HepG2 (cell line): ENCODE results near the gene VPS37B. TPM values are rescaled to one million over a fixed set of nuclear protein-coding genes. Genes with fewer than 3 reads are reported as not detected.

ENCODE experiments used
- CBFB ChIP-seq: sonication (generic); formaldehyde crosslinking; IDR thresholded peaks from 2 replicates; pipeline ENCODE4 v1.4.0; 2020; ENCODE audit warnings: missing genetic modification reagents
- CEBPG ChIP-seq: IDR thresholded peaks from 2 replicates; pipeline ENCODE4 v1.6.1; 2016
- DPF2 ChIP-seq: sonication (generic); formaldehyde crosslinking; IDR thresholded peaks from 2 replicates; pipeline ENCODE4 v1.4.0; 2020; ENCODE audit warnings: mild to moderate bottlenecking, low read depth, missing genetic modification reagents, borderline replicate concordance
- EED ChIP-seq: sonication (generic); formaldehyde crosslinking; IDR thresholded peaks from 2 replicates; pipeline ENCODE4 v1.5.0; 2020; ENCODE audit warnings: mild to moderate bottlenecking, missing genetic modification reagents
- ETV5 ChIP-seq: IDR thresholded peaks from 2 replicates; pipeline ENCODE4 v1.6.1; 2018; ENCODE audit warnings: missing biosample characterization, missing genetic modification reagents, inconsistent platforms, borderline replicate concordance
- KMT2B ChIP-seq: IDR thresholded peaks from 2 replicates; pipeline ENCODE4 v1.6.1; 2016; ENCODE audit warnings: missing genetic modification reagents, missing compliant biosample characterization
- PAF1 ChIP-seq: IDR thresholded peaks from 2 replicates; pipeline ENCODE4 v1.6.1; 2016; ENCODE audit warnings: missing genetic modification reagents, missing compliant biosample characterization
- PITX1 ChIP-seq: sonication (generic); formaldehyde crosslinking; IDR thresholded peaks from 2 replicates; pipeline ENCODE4 v1.5.1; 2020; ENCODE audit warnings: mild to moderate bottlenecking, missing genetic modification reagents
- PRMT3 ChIP-seq: sonication (generic); formaldehyde crosslinking; IDR thresholded peaks from 2 replicates; pipeline ENCODE4 v1.8.1; 2022; ENCODE audit warnings: low read depth, mild to moderate bottlenecking, moderate library complexity, missing genetic modification reagents, borderline replicate concordance
- PRPF4 ChIP-seq: fragments of 200-400 bp; formaldehyde crosslinking; IDR thresholded peaks from 2 replicates; pipeline ENCODE4 v1.6.1; 2016; ENCODE audit warnings: low read length, low read depth; ENCODE audit not compliant: poor library complexity, severe bottlenecking
- ZBTB3 ChIP-seq: sonication (generic); formaldehyde crosslinking; IDR thresholded peaks from 2 replicates; pipeline ENCODE4 v1.4.0; 2020; ENCODE audit warnings: low read depth, mild to moderate bottlenecking, moderate library complexity, missing genetic modification reagents, borderline replicate concordance
- ZIK1 ChIP-seq: sonication (generic); formaldehyde crosslinking; IDR thresholded peaks from 2 replicates; pipeline ENCODE4 v1.5.0; 2020; ENCODE audit warnings: mild to moderate bottlenecking, low read depth, missing genetic modification reagents, borderline replicate concordance
- ZKSCAN1 ChIP-seq: fragments of 150-350 bp; IDR thresholded peaks from 2 replicates; pipeline ENCODE4 v1.6.1; 2014; ENCODE audit warnings: low read length
- ZNF143 ChIP-seq: sonication (generic); formaldehyde crosslinking; IDR thresholded peaks from 2 replicates; pipeline ENCODE4 v1.4.0; 2020; ENCODE audit warnings: missing genetic modification reagents
- ZNF333 ChIP-seq: sonication (generic); formaldehyde crosslinking; IDR thresholded peaks from 2 replicates; pipeline ENCODE4 v1.4.0; 2020; ENCODE audit warnings: mild to moderate bottlenecking, missing genetic modification reagents, borderline replicate concordance
- ZNF570 ChIP-seq: sonication (generic); formaldehyde crosslinking; IDR thresholded peaks from 2 replicates; pipeline ENCODE4 v1.4.0; 2020; ENCODE audit warnings: mild to moderate bottlenecking, missing genetic modification reagents, borderline replicate concordance
- ZNF841 ChIP-seq: sonication (generic); formaldehyde crosslinking; IDR thresholded peaks from 2 replicates; pipeline ENCODE4 v1.8.1; 2023; ENCODE audit warnings: missing genetic modification reagents, borderline replicate concordance
- ZSCAN12 ChIP-seq: sonication (generic); formaldehyde crosslinking; IDR thresholded peaks from 2 replicates; pipeline ENCODE4 v1.9.0; 2021; ENCODE audit warnings: mild to moderate bottlenecking, missing genetic modification reagents
- polyA plus RNA-seq, 8 experiments: library from polyadenylated mRNA; depleted of rRNA in 3 of 8; stranded (reverse) in 7 of 8; unstranded in 1 of 8; fragments of >200 nt; fragmentation: Illumina TruSeq in 4 of 8; extraction: Trizol in 4 of 8; gene quantifications; 2 replicates each; pipeline versions ENCODE4 v1.2.1 to v1.2.3, GENCODE V29; 2011 to 2016; ENCODE audit warnings: low read depth in 4 of 8, missing spikeins in 1 of 8, mixed read lengths in 1 of 8; ENCODE audit not compliant: insufficient read depth in 1 of 8
- total RNA-seq, 5 experiments: library from RNA; depleted of rRNA; stranded (reverse); fragments of >200 nt; fragmentation: Illumina TruSeq; extraction: Trizol; gene quantifications; 2 replicates each; pipeline ENCODE4 v1.2.3, GENCODE V29; 2016; ENCODE audit warnings: low read depth in 1 of 5
- TF ChIP-seq, protein P1 (sequence below): sonication (generic); formaldehyde crosslinking; IDR thresholded peaks from 2 replicates; pipeline ENCODE4 v1.8.1; 2022; ENCODE audit warnings: low read depth, mild to moderate bottlenecking, missing genetic modification reagents
- TF ChIP-seq, protein P2 (sequence below): sonication (generic); formaldehyde crosslinking; IDR thresholded peaks from 2 replicates; pipeline ENCODE4 v1.4.0; 2020; ENCODE audit warnings: missing genetic modification reagents
- TF ChIP-seq, protein P3 (sequence below): IDR thresholded peaks from 2 replicates; pipeline ENCODE4 v1.6.1; 2016; ENCODE audit warnings: mild to moderate bottlenecking
- TF ChIP-seq, protein P4 (sequence below): sonication (generic); formaldehyde crosslinking; IDR thresholded peaks from 2 replicates; pipeline ENCODE4 v1.4.0; 2020; ENCODE audit warnings: mild to moderate bottlenecking, missing genetic modification reagents
- TF ChIP-seq, protein P5 (sequence below): sonication (generic); formaldehyde crosslinking; IDR thresholded peaks from 2 replicates; pipeline ENCODE4 v1.4.0; 2020; ENCODE audit warnings: mild to moderate bottlenecking, missing genetic modification reagents

VPS37B gene
- total and polyA plus RNA-seq, 2 of the 13 experiments (the other 11 are each of a cell fraction or from before 2014, with no cell fraction given), result 4.6 to 5.3 TPM

DNA sequence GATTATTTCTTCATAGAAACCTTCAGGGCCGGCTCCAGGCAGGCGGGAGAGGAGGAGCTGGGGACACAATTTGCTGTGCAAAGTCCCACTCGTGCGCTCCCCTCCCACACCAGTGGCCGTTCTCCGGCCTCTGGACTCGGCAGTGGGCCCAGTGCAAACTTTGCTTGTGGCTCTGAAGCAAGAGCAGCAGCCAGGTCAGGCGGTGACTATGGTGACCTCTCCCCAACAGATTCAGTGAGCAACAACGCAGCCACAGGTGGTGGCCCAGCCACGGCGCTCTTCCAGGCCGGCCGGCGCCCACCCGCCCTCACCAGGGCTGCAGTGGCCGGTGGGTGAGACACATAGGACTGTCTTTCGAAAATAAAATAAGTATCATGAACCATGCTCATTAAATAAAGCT is 29.5 kb downstream of the VPS37B start (continued):
- TF ChIP-seq, protein P1, sequence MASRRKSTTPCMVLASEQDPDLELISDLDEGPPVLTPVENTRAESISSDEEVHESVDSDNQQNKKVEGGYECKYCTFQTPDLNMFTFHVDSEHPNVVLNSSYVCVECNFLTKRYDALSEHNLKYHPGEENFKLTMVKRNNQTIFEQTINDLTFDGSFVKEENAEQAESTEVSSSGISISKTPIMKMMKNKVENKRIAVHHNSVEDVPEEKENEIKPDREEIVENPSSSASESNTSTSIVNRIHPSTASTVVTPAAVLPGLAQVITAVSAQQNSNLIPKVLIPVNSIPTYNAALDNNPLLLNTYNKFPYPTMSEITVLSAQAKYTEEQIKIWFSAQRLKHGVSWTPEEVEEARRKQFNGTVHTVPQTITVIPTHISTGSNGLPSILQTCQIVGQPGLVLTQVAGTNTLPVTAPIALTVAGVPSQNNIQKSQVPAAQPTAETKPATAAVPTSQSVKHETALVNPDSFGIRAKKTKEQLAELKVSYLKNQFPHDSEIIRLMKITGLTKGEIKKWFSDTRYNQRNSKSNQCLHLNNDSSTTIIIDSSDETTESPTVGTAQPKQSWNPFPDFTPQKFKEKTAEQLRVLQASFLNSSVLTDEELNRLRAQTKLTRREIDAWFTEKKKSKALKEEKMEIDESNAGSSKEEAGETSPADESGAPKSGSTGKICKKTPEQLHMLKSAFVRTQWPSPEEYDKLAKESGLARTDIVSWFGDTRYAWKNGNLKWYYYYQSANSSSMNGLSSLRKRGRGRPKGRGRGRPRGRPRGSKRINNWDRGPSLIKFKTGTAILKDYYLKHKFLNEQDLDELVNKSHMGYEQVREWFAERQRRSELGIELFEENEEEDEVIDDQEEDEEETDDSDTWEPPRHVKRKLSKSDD, result 0 out of 2 replicates have a peak, but pooled peaks have one; percentile 64
- TF ChIP-seq, protein P2, sequence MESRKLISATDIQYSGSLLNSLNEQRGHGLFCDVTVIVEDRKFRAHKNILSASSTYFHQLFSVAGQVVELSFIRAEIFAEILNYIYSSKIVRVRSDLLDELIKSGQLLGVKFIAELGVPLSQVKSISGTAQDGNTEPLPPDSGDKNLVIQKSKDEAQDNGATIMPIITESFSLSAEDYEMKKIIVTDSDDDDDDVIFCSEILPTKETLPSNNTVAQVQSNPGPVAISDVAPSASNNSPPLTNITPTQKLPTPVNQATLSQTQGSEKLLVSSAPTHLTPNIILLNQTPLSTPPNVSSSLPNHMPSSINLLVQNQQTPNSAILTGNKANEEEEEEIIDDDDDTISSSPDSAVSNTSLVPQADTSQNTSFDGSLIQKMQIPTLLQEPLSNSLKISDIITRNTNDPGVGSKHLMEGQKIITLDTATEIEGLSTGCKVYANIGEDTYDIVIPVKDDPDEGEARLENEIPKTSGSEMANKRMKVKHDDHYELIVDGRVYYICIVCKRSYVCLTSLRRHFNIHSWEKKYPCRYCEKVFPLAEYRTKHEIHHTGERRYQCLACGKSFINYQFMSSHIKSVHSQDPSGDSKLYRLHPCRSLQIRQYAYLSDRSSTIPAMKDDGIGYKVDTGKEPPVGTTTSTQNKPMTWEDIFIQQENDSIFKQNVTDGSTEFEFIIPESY (CRISPR knock-in tag), result no peak
- TF ChIP-seq ZNF143 (CRISPR knock-in tag) (no peak), ETV5 (CRISPR knock-in tag) (peak; percentile 13; the same call in 1 of the 2 replicates), PITX1 (no peak), ZBTB3 (CRISPR knock-in tag) (no peak), ZIK1 (CRISPR knock-in tag) (no peak), ZKSCAN1 (no peak), ZNF841 (CRISPR knock-in tag) (0 out of 2 replicates have a peak, but pooled peaks have one; percentile 37), PRMT3 (CRISPR knock-in tag) (no peak), ZNF570 (CRISPR knock-in tag) (no peak), CBFB (CRISPR knock-in tag) (no peak), EED (CRISPR knock-in tag) (no peak), ZSCAN12 (CRISPR knock-in tag) (no peak), CEBPG (CRISPR knock-in tag) (0 out of 2 replicates have a peak, but pooled peaks have one; percentile 35), PAF1 (no peak), PRPF4 (no peak), ZNF333 (CRISPR knock-in tag) (no peak), DPF2 (CRISPR knock-in tag) (no peak), KMT2B (CRISPR knock-in tag) (no peak)
- TF ChIP-seq, protein P3, sequence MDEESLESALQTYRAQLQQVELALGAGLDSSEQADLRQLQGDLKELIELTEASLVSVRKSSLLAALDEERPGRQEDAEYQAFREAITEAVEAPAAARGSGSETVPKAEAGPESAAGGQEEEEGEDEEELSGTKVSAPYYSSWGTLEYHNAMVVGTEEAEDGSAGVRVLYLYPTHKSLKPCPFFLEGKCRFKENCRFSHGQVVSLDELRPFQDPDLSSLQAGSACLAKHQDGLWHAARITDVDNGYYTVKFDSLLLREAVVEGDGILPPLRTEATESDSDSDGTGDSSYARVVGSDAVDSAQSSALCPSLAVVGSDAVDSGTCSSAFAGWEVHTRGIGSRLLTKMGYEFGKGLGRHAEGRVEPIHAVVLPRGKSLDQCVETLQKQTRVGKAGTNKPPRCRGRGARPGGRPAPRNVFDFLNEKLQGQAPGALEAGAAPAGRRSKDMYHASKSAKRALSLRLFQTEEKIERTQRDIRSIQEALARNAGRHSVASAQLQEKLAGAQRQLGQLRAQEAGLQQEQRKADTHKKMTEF (CRISPR knock-in tag), result no peak; the same call in 1 of the 2 replicates
- TF ChIP-seq, protein P4, sequence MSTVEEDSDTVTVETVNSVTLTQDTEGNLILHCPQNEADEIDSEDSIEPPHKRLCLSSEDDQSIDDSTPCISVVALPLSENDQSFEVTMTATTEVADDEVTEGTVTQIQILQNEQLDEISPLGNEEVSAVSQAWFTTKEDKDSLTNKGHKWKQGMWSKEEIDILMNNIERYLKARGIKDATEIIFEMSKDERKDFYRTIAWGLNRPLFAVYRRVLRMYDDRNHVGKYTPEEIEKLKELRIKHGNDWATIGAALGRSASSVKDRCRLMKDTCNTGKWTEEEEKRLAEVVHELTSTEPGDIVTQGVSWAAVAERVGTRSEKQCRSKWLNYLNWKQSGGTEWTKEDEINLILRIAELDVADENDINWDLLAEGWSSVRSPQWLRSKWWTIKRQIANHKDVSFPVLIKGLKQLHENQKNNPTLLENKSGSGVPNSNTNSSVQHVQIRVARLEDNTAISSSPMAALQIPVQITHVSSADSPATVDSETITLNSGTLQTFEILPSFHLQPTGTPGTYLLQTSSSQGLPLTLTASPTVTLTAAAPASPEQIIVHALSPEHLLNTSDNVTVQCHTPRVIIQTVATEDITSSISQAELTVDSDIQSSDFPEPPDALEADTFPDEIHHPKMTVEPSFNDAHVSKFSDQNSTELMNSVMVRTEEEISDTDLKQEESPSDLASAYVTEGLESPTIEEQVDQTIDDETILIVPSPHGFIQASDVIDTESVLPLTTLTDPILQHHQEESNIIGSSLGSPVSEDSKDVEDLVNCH (CRISPR knock-in tag), result no peak
- TF ChIP-seq, protein P5, sequence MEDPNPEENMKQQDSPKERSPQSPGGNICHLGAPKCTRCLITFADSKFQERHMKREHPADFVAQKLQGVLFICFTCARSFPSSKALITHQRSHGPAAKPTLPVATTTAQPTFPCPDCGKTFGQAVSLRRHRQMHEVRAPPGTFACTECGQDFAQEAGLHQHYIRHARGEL (CRISPR knock-in tag), result no peak
